CD14-positive monocyte (primary cell): ENCODE results near the gene KLHL21. TPM values are rescaled to one million over a fixed set of nuclear protein-coding genes. Genes with fewer than 3 reads are reported as not detected.

ENCODE experiments used
- DNase-seq, 3 donors: peaks; one replicate each; pipeline ENCODE4 v3.0.0-alpha.2; 2011 to 2022
- H2AFZ ChIP-seq: 2 replicates; pipeline ENCODE4 v1.6.0; 2012; ENCODE audit warnings: mild to moderate bottlenecking, low read depth, low read length, inconsistent platforms; ENCODE audit not compliant: insufficient read depth, poor library complexity, severe bottlenecking
- H3K27ac ChIP-seq, 2 donors: 1 replicate in 1 of 2; 2 replicates in 1 of 2; pipeline ENCODE4 v1.5.1; 2012 to 2013; ENCODE audit warnings: low read length in 2 of 2, control low read depth in 1 of 2, inconsistent platforms in 1 of 2, low read depth in 1 of 2, mild to moderate bottlenecking in 1 of 2
- H3K27me3 ChIP-seq, 2 donors: one replicate each; pipeline versions ENCODE4 v1.6.0 to v1.6.1; 2011 to 2013; ENCODE audit warnings: low read length in 2 of 2; ENCODE audit not compliant: control insufficient read depth in 2 of 2, insufficient read depth in 2 of 2
- H3K36me3 ChIP-seq, 2 donors: replicated peaks in 1 of 2; 1 replicate in 1 of 2; 2 replicates in 1 of 2; pipeline versions ENCODE4 v1.5.1 to v1.6.1; 2012 to 2013; ENCODE audit warnings: low read length in 2 of 2, control low read depth in 1 of 2, inconsistent platforms in 1 of 2, mild to moderate bottlenecking in 1 of 2; ENCODE audit not compliant: insufficient read depth in 2 of 2, control insufficient read depth in 1 of 2
- H3K4me1 ChIP-seq, 2 donors: 1 replicate in 1 of 2; 2 replicates in 1 of 2; pipeline versions ENCODE4 v1.5.1 to v1.6.1; 2012 to 2013; ENCODE audit warnings: low read length in 2 of 2, control low read depth in 1 of 2, inconsistent platforms in 1 of 2, mild to moderate bottlenecking in 1 of 2, moderate library complexity in 1 of 2; ENCODE audit not compliant: insufficient read depth in 2 of 2, control insufficient read depth in 1 of 2
- H3K4me2 ChIP-seq: replicated peaks from 2 replicates; pipeline ENCODE3; 2012; ENCODE audit warnings: low read length, moderate library complexity, mild to moderate bottlenecking; ENCODE audit not compliant: poor library complexity, severe bottlenecking; ENCODE audit errors: extremely low read depth
- H3K4me3 ChIP-seq, 3 experiments: fragments of 200-600 bp in 1 of 3; sonication (generic) in 1 of 3; replicated peaks in 1 of 3; 1 replicate in 2 of 3; 2 replicates in 1 of 3; pipeline ENCODE4 v1.5.1; 2011 to 2013; ENCODE audit warnings: low read length in 3 of 3, mild to moderate bottlenecking in 3 of 3, control low read depth in 2 of 3, low read depth in 2 of 3, inconsistent platforms in 1 of 3, moderate library complexity in 1 of 3
- H3K79me2 ChIP-seq: 2 replicates; pipeline ENCODE4 v1.6.0; 2012; ENCODE audit warnings: mild to moderate bottlenecking, control low read depth, inconsistent platforms, low read length, moderate library complexity; ENCODE audit not compliant: insufficient read depth
- H3K9ac ChIP-seq: 2 replicates; pipeline ENCODE4 v1.6.0; 2017; ENCODE audit warnings: low read length, mild to moderate bottlenecking; ENCODE audit not compliant: insufficient read depth, poor library complexity, severe bottlenecking
- H3K9me3 ChIP-seq, 2 donors: replicated peaks in 1 of 2; 1 replicate in 1 of 2; 2 replicates in 1 of 2; pipeline versions ENCODE4 v1.5.1 to v1.6.1; 2012 to 2013; ENCODE audit warnings: low read length in 2 of 2, control low read depth in 1 of 2; ENCODE audit not compliant: control insufficient read depth in 1 of 2, insufficient read depth in 1 of 2
- H4K20me1 ChIP-seq: 2 replicates; pipeline ENCODE4 v1.6.0; 2012; ENCODE audit warnings: mild to moderate bottlenecking, low read length, control low read depth, moderate library complexity; ENCODE audit not compliant: insufficient read depth
- H3K27ac Mint-ChIP-seq, 7 donors: one replicate each; pipeline ENCODE4 v1.8.0; 2020; ENCODE audit warnings: mild to moderate bottlenecking in 7 of 7, mixed read lengths in 7 of 7, moderate library complexity in 6 of 7, inconsistent platforms in 2 of 7
- H3K27me3 Mint-ChIP-seq, 3 donors: one replicate each; pipeline ENCODE4 v1.8.0; 2021 to 2022; ENCODE audit warnings: low read depth in 3 of 3, mild to moderate bottlenecking in 3 of 3, mixed read lengths in 3 of 3, moderate library complexity in 3 of 3, inconsistent platforms in 1 of 3
- H3K36me3 Mint-ChIP-seq, 2 donors: one replicate each; pipeline ENCODE4 v1.8.0; 2020; ENCODE audit warnings: mixed read lengths in 2 of 2, inconsistent platforms in 1 of 2, mild to moderate bottlenecking in 1 of 2
- H3K4me1 Mint-ChIP-seq: one replicate; pipeline ENCODE4 v1.8.0; 2020; ENCODE audit warnings: mild to moderate bottlenecking, mixed read lengths
- H3K4me3 Mint-ChIP-seq, 2 donors: one replicate each; pipeline ENCODE4 v1.8.0; 2020; ENCODE audit warnings: mild to moderate bottlenecking in 2 of 2, mixed read lengths in 2 of 2, moderate library complexity in 1 of 2
- H3K9me3 Mint-ChIP-seq, 7 donors: one replicate each; pipeline ENCODE4 v1.8.0; 2020 to 2022; ENCODE audit warnings: mixed read lengths in 7 of 7, mild to moderate bottlenecking in 6 of 7, moderate library complexity in 6 of 7, inconsistent platforms in 2 of 7
- CTCF ChIP-seq: fragments of 200-600 bp; IDR thresholded peaks from one replicate; pipeline ENCODE4 v1.8.0; 2022; ENCODE audit warnings: antibody characterized with exemption, mild to moderate bottlenecking
- WGBS: methylation state at CpG from one replicate; pipeline ENCODE4 v1.1.5; 2013; ENCODE audit warnings: missing lambda C conversion rate; ENCODE audit not compliant: insufficient coverage; 5-methylcytosine and 5-hydroxymethylcytosine counted together
- intact Hi-C, 2 donors: fragments of 100-400 bp; cut with micrococcal nuclease; formaldehyde crosslinking; loops; one replicate each; pipeline versions ENCODE4 v1.15.0 to v1.15.1; 2023
- polyA plus RNA-seq, 3 donors: library from polyadenylated mRNA; depleted of rRNA in 1 of 3; unstranded in 2 of 3; stranded (reverse) in 1 of 3; fragments of 300-500 nt in 2 of 3; fragments of >200 nt in 1 of 3; fragmentation: Illumina TruSeq in 2 of 3; gene quantifications; 1 replicate in 2 of 3; 2 replicates in 1 of 3; pipeline ENCODE4 v1.2.3, GENCODE V29; 2012 to 2021

Gene KLHL21
- polyA plus RNA-seq, 3 donors, result 5.9 to 31.0 (median 7.3) TPM

- TF ChIP-seq CTCF, result no peak
- Mint-ChIP-seq H3K27ac (no peak overlapping the region), H3K4me1 (peaks cover 16% of the 10 kb centered on the region), H3K27me3 (peaks cover 10 to 21% (median 17%) of the 10 kb centered on the region in 3 donors), H3K9me3 (peaks cover 0 to 4% (median 0%) of the 10 kb centered on the region in 7 donors), H3K36me3 (peaks cover 19 to 35% of the 10 kb centered on the region in 2 donors), H3K4me3 (peak overlapping the region; percentile 67 to 85)
- Histone ChIP-seq H3K9me3 (no peaks in the 10 kb centered on the region), H3K36me3 (peaks cover 9 to 12% of the 10 kb centered on the region in 2 donors), H3K4me2 (peak overlapping the region; percentile 85), H3K27ac (no peak overlapping the region), H3K27me3 (peaks cover 5 to 13% of the 10 kb centered on the region in 2 donors), H3K79me2 (peaks cover 6% of the 10 kb centered on the region), H3K4me1 (peaks cover 16 to 19% of the 10 kb centered on the region in 2 donors), H4K20me1 (peaks cover 6% of the 10 kb centered on the region), H3K9ac (peak overlapping the region; percentile 49), H2AFZ (peak overlapping the region; percentile 63), H3K4me3 (peak overlapping the region; percentile 31 to 90 (median 89))
- WGBS, result 1% methylated on average over 58 of the region's 82 CpGs
- intact Hi-C loops, result loop anchor here in 1 of 2 donors (5.0 kb wide), 1 partner anchor 33 kb away; no protein-coding TSS in a partner anchor
- no peak for DNase-seq
Measured at GRCh38 chr1:6614929-6615785, 12.5 kb upstream of the KLHL21 start.

- peaks cover 2 to 3% of the 10 kb centered on the region in 2 donors for H3K36me3 ChIP-seq
- peak overlapping the region; percentile 60 for H3K9ac ChIP-seq
- H3K4me3 ChIP-seq, result peak overlapping the region; percentile 51 to 90 (median 89)
- H2AFZ ChIP-seq, result peak overlapping the region; percentile 68
- Mint-ChIP-seq H3K4me1 (peaks cover 16% of the 10 kb centered on the region), H3K4me3 (peak overlapping the region; percentile 73 to 78), H3K27me3 (peaks cover 10 to 21% (median 17%) of the 10 kb centered on the region in 3 donors), H3K36me3 (peaks cover 11 to 26% of the 10 kb centered on the region in 2 donors), H3K27ac (peak overlapping the region in 1 of 7 donors; percentile 30), H3K9me3 (peaks cover 0 to 4% (median 0%) of the 10 kb centered on the region in 7 donors)
- H3K27me3 ChIP-seq, result peaks cover 5 to 13% of the 10 kb centered on the region in 2 donors
- no peak overlapping the region for H3K27ac ChIP-seq
- no peak for TF ChIP-seq CTCF
- DNase-seq, result peak in 1 of 3 donors; percentile 15
- peak overlapping the region; percentile 85 for H3K4me2 ChIP-seq
- H4K20me1 ChIP-seq, result peaks cover 6% of the 10 kb centered on the region
- H3K4me1 ChIP-seq, result peaks cover 16 to 19% of the 10 kb centered on the region in 2 donors
- no peaks in the 10 kb centered on the region for H3K9me3 ChIP-seq
- WGBS, result under 1% methylated on average over 64 of the region's 117 CpGs
- H3K79me2 ChIP-seq, result peaks cover 6% of the 10 kb centered on the region
- intact Hi-C loops, result no loop called here
Measured at GRCh38 chr1:6614019-6614928, 11.6 kb upstream of the KLHL21 start.
